Amygdala (tissue), 56 donors: ENCODE data around the gene GAP43.

Experiments
- DNase-seq, 56 donors: peaks; one replicate each; lab custom pipeline; 2025; lab: John Stamatoyannopoulos, UW

The GAP43 gene

GRCh38 chr3:115692887-115693524 lies 69.7 kb downstream of the GAP43 start:
- DNase-seq = peak in 50 of 56 donors; percentile 3 to 86 (median 45)

DNA sequence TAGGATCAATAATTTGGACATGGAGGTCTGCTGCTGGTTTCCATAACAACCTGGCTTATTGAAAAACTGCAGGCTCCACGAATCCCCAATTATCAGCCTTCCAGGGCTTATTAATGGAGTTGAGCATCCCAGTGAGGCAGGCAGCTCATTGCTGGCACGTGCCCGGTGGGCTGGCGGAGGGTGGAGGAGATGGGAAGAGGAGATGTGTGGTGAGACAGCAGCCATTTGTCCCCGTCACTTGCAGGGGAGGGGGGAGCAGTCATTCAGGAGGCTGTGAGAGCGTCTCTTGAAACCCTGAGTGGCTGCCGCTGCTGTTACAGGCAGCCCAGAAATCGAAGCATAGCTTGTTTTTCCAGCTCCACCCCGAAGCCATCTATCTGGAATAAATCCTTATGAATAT lies 70.6 kb downstream of the GAP43 start:
- peak in 42 of 56 donors; percentile 3 to 70 (median 36) for DNase-seq

DNA sequence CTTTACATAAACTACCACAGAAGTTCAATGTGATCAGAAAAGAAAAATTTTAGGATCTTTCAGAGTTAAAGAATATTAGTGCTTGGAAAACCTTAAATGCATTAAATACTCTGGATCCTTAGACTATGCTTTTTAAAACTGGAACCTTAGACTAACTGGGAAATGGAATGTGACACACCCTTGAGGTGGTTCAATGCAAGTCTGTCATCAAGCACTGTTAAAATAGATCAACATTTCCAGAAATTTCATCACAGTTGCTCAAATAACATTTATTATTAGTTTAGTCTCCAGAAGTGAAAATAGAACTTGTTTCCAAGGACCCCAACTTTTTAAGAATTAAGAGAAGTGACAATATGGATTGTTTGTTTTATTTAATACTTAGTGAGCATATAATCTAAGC lies 71.8 kb downstream of the GAP43 start:
- no peak for DNase-seq

DNA sequence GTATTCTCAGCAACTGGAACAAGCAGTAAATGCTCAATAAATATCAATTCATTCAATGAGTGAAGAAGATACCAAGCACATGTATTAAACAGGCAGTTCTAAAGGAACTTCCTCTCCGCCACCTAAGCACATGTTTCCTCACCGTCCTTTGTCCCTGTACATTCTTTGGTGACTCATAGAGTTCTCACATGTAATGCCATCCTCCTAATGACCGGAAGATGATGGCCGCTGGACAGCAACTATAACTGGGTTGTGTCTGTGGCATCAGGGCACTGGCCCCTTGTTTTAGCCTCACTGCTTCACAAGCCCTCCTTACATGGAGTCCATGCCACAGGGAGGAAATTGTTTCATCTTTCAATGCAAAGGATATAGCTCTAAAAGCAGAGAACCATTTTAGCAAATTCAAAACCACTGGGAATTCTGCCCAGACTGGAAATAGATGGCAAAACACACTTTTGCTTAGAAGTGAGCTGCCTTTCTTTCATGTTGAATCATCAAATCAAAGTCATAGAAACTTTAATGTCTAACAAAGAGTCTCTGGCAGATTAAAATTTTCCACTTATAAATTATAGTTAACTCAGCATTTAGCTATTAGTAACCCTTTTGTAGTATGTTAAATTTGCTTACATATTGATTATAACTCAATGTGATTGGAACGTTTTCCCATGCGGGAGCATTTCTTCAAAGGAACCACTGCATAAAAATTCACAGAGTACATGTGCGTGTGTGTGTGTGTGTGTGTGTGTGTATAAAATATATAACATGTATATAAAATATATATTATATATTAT lies 74.1 kb downstream of the GAP43 start:
- no peak for DNase-seq

- DNase-seq = peak in 26 of 56 donors; percentile 0 to 52 (median 10)
These were observed 75.7 kb downstream of the GAP43 start for GRCh38 chr3:115698851-115699591.

GRCh38 chr3:115699706-115700105 lies 76.4 kb downstream of the GAP43 start:
- DNase-seq = no peak

DNA sequence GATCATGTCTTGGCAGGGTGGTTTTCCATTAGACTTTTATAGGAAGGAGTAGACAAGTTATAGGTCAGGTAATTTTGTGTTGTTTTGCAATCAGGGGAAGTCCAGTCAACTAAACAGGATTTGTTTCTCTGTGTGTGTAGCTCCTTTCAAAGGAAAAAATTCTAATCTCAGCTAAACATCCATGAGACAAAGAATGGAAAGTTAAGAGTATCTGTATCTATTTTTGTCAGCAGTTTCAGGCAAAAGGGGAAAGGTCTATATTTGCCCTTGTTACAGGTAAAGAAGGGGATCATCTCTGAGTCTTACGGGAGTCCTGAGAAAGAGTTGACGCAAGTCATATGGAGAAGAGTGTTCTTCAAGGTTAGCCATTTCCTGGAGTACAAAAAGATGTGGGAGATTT lies 79.3 kb downstream of the GAP43 start:
- DNase-seq = no peak

DNA sequence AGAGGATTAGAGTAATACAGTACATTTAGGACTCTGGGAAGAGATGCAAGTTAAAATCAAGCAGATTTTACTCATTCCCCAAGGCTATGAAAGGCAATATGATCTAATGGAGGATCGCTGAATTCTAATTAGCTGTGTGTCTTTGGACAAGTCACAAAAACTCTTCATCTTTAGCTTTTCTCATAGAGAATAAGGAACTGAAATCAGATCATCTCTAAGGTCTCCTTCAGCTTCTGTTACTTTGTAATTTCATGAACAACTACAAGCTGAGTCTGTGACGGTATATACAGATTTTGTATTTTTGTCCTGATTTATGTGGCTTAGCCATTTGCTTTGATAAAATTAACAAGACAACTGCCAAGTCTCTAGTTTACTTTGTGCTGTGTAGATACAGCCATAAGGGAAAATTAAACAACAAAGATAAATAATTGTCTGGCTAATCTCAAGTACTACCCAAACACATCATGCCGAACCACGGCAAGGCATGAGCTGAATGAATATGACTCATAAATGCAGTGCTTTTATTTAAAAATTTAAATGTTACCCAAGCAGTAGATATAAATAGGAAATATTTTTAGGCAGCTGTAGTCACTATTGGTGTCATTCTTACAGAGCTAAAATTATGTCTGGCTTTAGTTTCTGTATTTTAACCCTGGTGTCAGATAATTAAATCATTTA lies 81.5 kb downstream of the GAP43 start:
- no peak for DNase-seq

DNA sequence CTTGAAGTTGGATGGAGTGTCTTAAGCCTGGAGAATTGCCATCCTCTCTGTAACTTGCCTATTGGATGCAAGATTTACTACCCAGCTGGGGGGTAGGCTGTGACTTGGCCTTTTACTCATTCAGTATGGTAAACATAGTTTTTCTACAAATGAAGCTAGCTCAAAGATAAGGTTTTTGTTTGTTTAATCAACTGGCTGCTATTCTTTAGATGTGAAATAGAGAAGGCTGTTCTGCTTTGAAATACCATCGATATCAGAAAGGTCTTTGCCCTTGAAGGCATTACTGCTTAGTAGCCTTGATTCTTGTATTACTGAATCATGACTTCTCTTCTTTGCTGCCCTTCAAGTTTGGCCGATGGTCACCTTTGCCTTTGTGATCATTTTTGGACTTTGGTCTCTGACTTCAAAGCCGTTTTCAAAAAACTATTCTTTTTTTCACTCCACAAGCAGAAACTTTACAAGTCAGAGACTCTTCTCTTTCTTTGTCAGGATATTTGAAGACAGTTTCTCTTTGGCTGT lies 83.1 kb downstream of the GAP43 start:
- no peak for DNase-seq

GRCh38 chr3:115708540-115708939 lies 85.2 kb downstream of the GAP43 start:
- no peak for DNase-seq

DNA sequence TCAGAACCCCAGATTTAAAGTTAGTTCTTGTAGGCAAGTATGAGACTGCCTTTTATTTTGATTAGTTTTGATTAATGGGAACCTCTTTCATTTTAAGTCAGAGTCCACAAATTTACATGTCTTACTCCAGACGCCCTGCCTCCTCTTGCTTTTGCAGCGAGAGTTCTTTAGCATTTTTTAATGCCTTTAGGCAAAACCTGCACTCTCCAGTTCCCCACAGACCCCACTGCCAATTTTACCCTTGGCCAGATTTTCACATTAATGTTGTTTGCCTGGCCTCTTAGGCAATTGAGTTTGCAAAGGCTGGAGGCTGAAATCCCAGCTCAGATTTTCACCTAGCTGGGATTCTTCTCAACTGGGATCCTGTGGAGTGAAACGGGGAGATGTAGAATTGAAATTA lies 85.8 kb downstream of the GAP43 start:
- no peak for DNase-seq

DNA sequence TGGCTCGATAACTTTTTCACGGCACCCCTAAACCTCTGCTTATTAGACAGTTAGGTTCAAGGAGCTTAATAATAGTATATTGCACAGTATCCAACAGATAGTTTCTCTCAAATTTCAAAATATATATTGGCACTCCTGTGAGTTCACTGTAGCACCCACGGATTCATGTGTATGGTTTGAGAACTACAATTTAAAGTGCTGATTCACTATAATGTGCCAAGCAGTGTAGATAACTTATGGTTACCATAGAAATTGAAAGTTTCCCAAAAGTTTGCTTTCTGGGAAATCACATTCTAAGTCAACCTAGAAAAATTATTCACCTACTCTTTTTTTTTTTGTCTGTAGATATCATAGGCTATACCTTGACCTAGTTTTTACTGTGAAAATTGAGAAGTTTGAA lies 86.6 kb downstream of the GAP43 start:
- no peak for DNase-seq

GRCh38 chr3:115710799-115711198 lies 87.5 kb downstream of the GAP43 start:
- no peak for DNase-seq

GRCh38 chr3:115712871-115713270 lies 89.6 kb downstream of the GAP43 start:
- no peak for DNase-seq

GRCh38 chr3:115713284-115713683 lies 90.0 kb downstream of the GAP43 start:
- DNase-seq = peak in 29 of 56 donors; percentile 1 to 49 (median 6)

DNA sequence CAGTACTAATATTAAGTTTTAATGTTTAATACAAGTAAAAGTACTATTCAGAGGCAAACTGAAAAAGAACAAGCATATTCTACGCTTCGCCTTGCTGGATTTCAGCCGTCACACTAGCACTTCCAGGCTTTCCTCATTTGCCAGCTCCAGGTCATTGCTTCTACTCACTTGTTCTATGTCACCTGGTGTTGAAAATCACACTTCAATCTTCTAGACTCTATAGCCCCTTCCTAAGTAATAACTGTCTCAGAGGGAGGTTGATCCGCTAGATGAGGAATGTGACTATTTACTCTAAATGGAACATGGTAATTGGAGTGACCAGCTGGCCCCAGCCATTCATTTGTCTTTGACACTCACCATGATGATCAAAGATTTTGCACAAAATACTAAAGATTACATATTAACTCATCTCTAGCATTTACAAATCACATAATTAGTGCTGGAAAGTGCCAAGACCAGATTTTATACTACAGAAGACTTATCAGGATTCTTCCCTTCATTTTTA lies 92.0 kb downstream of the GAP43 start:
- no peak for DNase-seq

- no peak for DNase-seq
These were observed 97.7 kb downstream of the GAP43 start for GRCh38 chr3:115720983-115721382.

GRCh38 chr3:115725800-115726199 lies 102.5 kb downstream of the GAP43 start:
- no peak for DNase-seq

- no peak for DNase-seq
These were observed 103.8 kb downstream of the GAP43 start for GRCh38 chr3:115727135-115727534.

DNA sequence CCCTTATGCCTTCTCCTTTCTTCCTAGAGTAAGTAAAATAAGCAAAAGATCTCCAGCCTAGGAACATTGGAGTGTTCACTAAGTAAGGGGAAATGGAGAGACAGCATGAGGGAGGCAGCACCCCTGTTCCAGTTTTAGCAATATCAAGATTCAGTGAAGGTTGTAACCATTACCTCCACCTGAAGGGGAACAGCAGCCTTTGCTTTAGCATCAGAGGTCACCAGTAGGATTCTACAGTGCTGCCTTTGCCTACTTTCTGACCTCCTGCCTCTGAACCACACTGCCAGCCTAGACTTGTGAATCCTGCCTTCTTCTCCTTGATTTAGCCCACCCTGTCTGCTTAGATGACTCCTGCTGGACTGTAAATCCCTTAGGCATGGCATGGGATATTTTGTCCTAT lies 104.7 kb downstream of the GAP43 start:
- DNase-seq = no peak
